Measurements from ENCODE around the gene STXBP5.

The STXBP5 gene

GRCh38 chr6:147207837-147208754 is 3.9 kb downstream of the STXBP5 start (continued):
- TF ChIP-seq ZNF311 (tag by site-specific recombination; IDR thresholded peaks at IDR 0.05; ENCODE audit: borderline replicate concordance) (no peak), TCF7L2 (IDR thresholded peaks at IDR 0.05; ENCODE audit: borderline replicate concordance, low read depth, low read length) (peak; percentile 86), ZNF37A (tag by site-specific recombination; IDR thresholded peaks at IDR 0.05) (no peak), SP7 (tag by site-specific recombination; IDR thresholded peaks at IDR 0.05) (peak; percentile 72; the same call in 1 of the 2 replicates), ZNF518A (tag by site-specific recombination; conservative IDR thresholded peaks at IDR 0.05; ENCODE audit: low read depth) (no peak), ZFHX2 (tag by site-specific recombination; conservative IDR thresholded peaks at IDR 0.05) (no peak), ZNF335 (tag by site-specific recombination; conservative IDR thresholded peaks at IDR 0.05) (no peak), KLF17 (tag by site-specific recombination; IDR thresholded peaks at IDR 0.05) (no peak), ZNF510 (tag by site-specific recombination; IDR thresholded peaks at IDR 0.05; ENCODE audit: insufficient replicate concordance) (no peak), ZNF558 (tag by site-specific recombination; IDR thresholded peaks at IDR 0.05) (no peak), ZNF580 (tag by site-specific recombination; IDR thresholded peaks at IDR 0.05) (no peak)

- Histone ChIP-seq H3K4me3 (ENCODE audit: low read depth, low read length) (no peak overlapping the region), H3K36me3 (ENCODE audit: control insufficient read depth in 2 of 2, insufficient read depth in 1 of 2, low read length in 2 of 2) (no peaks in the 10 kb centered on the region), H3K4me1 (ENCODE audit: control insufficient read depth, insufficient read depth, low read length) (peaks cover 21% of the 10 kb centered on the region), H3K27ac (ENCODE audit: extremely low read depth, low read depth, low read length) (no peak overlapping the region), H3K9me3 (ENCODE audit: control insufficient read depth, insufficient read depth, low read depth, low read length) (no peaks in the 10 kb centered on the region)
- CTCF ChIA-PET, result no interaction called here
- POLR2A ChIA-PET, result interaction anchor here (2.5 kb wide), 1 partner anchor 7 kb away, joined by 9 read pairs; no protein-coding TSS in a partner anchor
- TF ChIP-seq ZNF645 (tag by site-specific recombination; IDR thresholded peaks at IDR 0.05) (no peak), ZNF324 (tag by site-specific recombination; IDR thresholded peaks at IDR 0.05) (no peak), ZNF558 (tag by site-specific recombination; IDR thresholded peaks at IDR 0.05) (no peak), ZNF341 (tag by site-specific recombination; IDR thresholded peaks at IDR 0.05; ENCODE audit: low read depth) (no peak), ZFP3 (tag by site-specific recombination; IDR thresholded peaks at IDR 0.05; ENCODE audit: low read depth) (no peak), PRDM10 (tag by site-specific recombination; IDR thresholded peaks at IDR 0.05) (0 out of 2 replicates have a peak, but pooled peaks have one; percentile 10), ZNF596 (tag by site-specific recombination; IDR thresholded peaks at IDR 0.05) (no peak), EGR2 (tag by site-specific recombination; IDR thresholded peaks at IDR 0.05; ENCODE audit: low read depth) (no peak), ZNF777 (tag by site-specific recombination; IDR thresholded peaks at IDR 0.05; ENCODE audit: borderline replicate concordance) (no peak), ZNF138 (tag by site-specific recombination; IDR thresholded peaks at IDR 0.05; ENCODE audit: borderline replicate concordance) (no peak), ZNF366 (tag by site-specific recombination; conservative IDR thresholded peaks at IDR 0.05) (0 out of 2 replicates have a peak, but pooled peaks have one; percentile 14), KLF8 (tag by site-specific recombination; IDR thresholded peaks at IDR 0.05) (no peak), IKZF3 (tag by site-specific recombination; IDR thresholded peaks at IDR 0.05) (peak; percentile 69; the same call in 1 of the 2 replicates)
These were observed 5.7 kb downstream of the STXBP5 start for GRCh38 chr6:147209762-147210449.

All from HEK293 (cell line).